IPS-18c (cell line): ENCODE results near the gene TMEM45A.
A peak's percentile ranks its signal among the peaks of the same experiment; 100 is the strongest.
"Not testable (repeated sequence)": the region's sequence is repeated elsewhere in the genome, so short reads cannot be mapped to it uniquely, and the experiment has no call there.

Experiments
- H3K4me3 ChIP-seq: 2 replicates; pipeline ENCODE4 v1.7.0; 2013; ENCODE audit warnings: low read depth, mild to moderate bottlenecking, low read length, moderate library complexity; ENCODE audit not compliant: insufficient read depth
- H3K9me3 ChIP-seq: one replicate; pipeline ENCODE4 v1.6.1; 2013; ENCODE audit warnings: mild to moderate bottlenecking, low read length, moderate library complexity; ENCODE audit not compliant: control insufficient read depth, insufficient read depth

TMEM45A gene, protein sequence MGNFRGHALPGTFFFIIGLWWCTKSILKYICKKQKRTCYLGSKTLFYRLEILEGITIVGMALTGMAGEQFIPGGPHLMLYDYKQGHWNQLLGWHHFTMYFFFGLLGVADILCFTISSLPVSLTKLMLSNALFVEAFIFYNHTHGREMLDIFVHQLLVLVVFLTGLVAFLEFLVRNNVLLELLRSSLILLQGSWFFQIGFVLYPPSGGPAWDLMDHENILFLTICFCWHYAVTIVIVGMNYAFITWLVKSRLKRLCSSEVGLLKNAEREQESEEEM

GRCh38 chr3:100492059-100493006 is at the start of gene TMEM45A:
TSS of gene TMEM45A (plus strand) at chr3:100492619. CDS start at chr3:100555212, 62,593 bp downstream.
- H3K9me3 ChIP-seq = no peaks in the 10 kb centered on the region
- H3K4me3 ChIP-seq = peak within 1 kb of the TSS; percentile 70; the same call in 1 of the 2 replicates

DNA sequence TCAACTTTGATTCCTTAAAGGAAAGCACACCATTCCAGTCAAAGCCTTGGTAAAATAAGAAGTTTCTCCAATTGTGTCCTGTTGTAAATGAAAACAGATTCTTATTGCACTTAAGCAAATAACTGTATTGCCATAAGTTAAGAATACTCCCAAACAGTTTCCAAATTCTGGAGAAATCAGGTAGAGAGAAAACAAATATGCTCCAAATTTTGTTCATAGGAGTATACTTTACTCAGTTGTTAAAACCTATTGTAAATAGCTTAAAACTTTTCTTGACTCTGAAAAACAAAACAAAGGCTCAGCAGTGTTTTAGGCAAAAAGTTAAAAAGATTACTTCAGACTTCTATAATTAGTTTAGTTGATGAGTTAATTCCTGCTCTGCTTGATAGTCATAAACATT is 48.7 kb upstream of the TMEM45A start:
- Histone ChIP-seq H3K9me3 (peaks cover 4% of the 10 kb centered on the region), H3K4me3 (no peak overlapping the region)

DNA sequence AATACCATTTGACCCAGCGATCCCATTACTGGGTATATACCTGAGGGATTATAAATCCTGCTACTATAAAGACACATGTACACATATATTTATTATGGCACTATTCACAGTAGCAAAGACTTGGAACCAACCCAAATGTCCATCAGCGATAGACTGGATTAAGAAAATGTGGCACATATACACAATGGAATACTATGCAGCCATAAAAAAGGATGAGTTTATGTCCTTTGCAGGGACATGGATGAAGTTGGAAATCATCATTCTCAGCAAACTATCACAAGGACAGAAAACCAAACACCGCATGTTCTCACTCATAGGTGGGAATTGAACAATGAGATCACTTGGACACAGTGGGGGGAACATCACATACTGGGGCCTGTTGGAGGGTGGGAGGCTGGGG is 45.4 kb upstream of the TMEM45A start:
- not testable (repeated sequence) for H3K9me3 ChIP-seq, H3K4me3 ChIP-seq

DNA sequence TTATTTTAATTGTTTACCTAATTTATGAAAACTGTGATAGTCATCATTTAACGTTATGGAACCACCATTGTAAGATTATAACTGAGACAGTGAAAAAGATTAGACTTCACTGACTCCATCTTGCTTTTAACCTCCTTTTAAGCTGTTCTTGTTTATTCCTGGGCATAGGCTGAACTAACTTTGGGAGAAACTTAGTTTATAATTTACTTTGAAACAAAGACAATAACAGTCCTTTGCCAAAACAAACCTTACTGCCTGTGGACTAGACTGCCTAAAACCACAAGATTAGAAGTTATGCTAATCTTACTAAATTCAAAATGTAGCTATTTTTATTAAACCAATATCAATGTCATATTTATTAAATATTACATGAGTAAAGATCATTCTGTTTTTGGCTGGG is 44.3 kb upstream of the TMEM45A start:
- Histone ChIP-seq H3K4me3 (no peak overlapping the region), H3K9me3 (peaks cover 4% of the 10 kb centered on the region)

GRCh38 chr3:100449214-100449613 is 43.2 kb upstream of the TMEM45A start:
- H3K4me3 ChIP-seq = no peak overlapping the region
- peaks cover 4% of the 10 kb centered on the region for H3K9me3 ChIP-seq

DNA sequence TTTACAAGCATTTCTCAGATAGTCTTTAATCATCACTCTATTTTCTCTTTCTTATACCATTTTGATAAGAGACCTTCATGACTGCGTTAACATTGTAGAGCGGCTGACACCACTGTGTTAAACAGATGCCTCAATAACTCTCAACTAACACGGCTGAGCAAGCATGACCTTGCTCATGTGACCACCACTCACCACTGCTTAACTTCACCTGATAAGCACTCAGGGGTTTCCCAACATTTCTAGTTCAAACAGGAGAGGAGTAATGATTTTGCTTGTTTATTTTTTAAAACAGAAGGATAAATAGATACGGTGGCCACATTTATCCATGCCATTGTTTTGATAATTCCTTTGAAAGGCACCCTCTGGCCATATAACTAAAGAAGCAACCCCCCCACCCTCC is 37.7 kb upstream of the TMEM45A start:
- H3K4me3 ChIP-seq = no peak overlapping the region
- H3K9me3 ChIP-seq = peaks cover 5% of the 10 kb centered on the region

DNA sequence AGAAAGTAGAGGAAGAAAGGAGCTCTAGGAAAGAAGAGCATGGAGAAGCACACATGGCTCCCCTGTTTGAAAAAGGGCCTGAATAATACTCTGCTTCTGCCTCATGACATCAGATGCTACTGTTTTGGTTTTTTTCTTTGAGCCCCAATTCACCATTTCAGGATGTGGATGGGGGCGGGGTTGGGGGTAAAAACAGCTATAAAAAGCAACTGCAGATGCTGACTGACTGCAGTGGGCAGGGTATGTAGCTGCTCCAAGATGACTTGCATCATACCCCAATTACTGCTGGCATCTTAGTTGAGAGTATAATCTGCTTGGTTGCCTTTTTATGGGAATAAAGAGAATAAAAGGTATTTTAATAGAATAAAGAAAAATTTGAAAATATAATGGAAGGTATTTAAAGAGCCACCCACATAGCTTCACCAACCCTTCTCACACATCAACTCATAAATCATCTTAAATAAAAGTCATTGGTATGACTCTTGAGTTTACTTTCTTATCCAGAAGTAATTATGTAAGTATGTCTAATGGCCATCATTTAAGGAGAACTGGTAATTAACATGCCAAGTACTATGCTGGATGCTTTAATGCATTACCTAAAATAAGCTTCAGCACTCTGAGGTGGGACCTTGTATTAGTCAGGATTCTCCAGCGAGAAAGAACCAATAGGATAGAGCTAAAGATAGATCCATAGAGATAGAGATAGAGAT is 36.4 kb upstream of the TMEM45A start:
- no peak overlapping the region for H3K4me3 ChIP-seq
- H3K9me3 ChIP-seq = peaks cover 5% of the 10 kb centered on the region

DNA sequence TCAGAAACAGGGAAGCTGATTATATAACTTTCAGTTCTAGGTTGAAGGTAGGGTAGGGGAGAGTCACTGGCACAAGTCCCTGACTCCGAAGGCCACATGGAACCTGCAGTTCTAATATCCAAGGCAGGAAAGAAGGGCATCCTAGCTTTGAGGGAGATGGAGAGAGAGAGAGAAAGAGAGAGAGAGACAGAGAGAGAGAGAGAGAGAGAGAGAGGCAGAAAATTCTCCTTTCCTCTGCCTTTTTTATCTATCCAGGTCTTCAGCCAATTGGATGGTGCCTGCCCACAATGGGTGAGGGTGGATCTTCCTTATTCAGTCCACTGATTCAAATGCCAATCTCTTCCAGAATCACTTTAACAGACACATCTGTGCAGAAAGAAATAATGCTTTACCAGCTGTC is 35.7 kb upstream of the TMEM45A start:
- no peak overlapping the region for H3K4me3 ChIP-seq
- H3K9me3 ChIP-seq = peaks cover 5% of the 10 kb centered on the region

GRCh38 chr3:100457811-100458210 is 34.6 kb upstream of the TMEM45A start:
- H3K4me3 ChIP-seq = no peak overlapping the region
- peaks cover 5% of the 10 kb centered on the region for H3K9me3 ChIP-seq

DNA sequence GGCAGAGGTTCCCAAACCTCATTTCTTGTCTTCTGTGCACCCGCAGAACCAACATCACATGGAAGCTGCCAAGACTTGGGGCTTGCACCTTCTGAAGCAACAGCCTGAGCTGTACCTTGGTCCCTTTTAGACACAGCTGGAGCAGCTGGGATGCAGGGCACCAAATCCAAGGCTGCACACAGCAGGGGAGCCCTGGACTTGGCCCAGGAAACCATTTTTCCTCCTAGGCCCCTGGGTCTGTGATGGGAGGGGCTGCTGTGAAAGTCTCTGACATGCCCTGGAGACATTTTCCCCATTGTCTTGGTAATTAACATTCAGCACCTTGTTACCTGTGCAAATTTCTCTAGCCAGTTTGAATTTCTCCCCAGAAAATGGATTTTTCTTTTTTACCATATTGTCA is 33.6 kb upstream of the TMEM45A start:
- Histone ChIP-seq H3K9me3 (peaks cover 5% of the 10 kb centered on the region), H3K4me3 (no peak overlapping the region)

GRCh38 chr3:100463002-100463401 is 29.4 kb upstream of the TMEM45A start:
- peaks cover 5% of the 10 kb centered on the region for H3K9me3 ChIP-seq
- no peak overlapping the region for H3K4me3 ChIP-seq

DNA sequence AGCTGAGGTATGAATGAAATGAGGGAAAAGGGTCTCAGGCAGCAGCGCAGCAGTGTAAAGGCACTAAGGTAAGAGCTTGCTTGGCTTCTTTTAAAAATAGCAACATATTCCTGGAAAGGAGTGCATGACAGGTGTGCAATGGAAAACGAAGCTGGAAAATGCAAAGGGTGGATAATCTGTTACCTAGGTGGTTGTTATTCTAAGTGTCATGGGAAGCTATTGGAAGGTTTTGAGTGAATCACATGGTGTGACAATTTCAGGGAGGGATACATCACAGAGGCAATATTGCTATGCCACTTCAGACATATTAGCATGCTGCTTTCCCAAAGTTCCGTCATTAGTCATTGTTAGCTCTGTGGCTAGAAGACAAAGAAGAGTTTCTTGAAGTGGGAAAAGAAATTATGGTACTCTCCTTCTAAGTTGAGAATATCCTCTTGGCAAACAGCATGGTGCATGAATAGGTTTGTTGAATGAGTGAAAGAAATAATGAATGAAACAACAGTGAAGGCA is 28.7 kb upstream of the TMEM45A start:
- peaks cover 1% of the 10 kb centered on the region for H3K9me3 ChIP-seq
- H3K4me3 ChIP-seq = no peak overlapping the region

- H3K4me3 ChIP-seq = no peak overlapping the region
Measured at GRCh38 chr3:100465892-100466777, 26.3 kb upstream of the TMEM45A start.

GRCh38 chr3:100467133-100467532 is 25.3 kb upstream of the TMEM45A start:
- Histone ChIP-seq H3K9me3 (peaks cover 4% of the 10 kb centered on the region), H3K4me3 (no peak overlapping the region)

More at GRCh38 chr3:100465892-100466777, 26.3 kb upstream of the TMEM45A start:
- H3K9me3 ChIP-seq = peaks cover 4% of the 10 kb centered on the region

DNA sequence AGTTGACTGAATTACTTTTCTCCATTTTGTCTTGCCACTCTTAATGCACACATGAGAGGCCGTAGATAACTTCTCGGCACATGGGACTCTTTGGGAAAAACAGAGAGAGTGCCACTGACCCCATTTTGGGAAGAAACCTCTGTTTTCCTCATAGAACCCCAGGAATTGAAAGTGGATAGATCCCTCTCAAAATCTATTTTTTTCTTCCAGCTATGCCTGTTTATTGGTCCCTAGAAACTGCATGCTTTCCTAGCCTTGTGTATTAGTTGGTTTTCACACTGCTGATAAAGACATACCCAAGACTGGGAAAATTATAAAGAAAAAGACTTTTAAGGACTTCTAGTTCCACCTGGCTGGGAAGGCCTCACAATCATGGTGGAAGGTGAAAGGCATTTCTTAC is 23.7 kb upstream of the TMEM45A start:
- no peak overlapping the region for H3K4me3 ChIP-seq

DNA sequence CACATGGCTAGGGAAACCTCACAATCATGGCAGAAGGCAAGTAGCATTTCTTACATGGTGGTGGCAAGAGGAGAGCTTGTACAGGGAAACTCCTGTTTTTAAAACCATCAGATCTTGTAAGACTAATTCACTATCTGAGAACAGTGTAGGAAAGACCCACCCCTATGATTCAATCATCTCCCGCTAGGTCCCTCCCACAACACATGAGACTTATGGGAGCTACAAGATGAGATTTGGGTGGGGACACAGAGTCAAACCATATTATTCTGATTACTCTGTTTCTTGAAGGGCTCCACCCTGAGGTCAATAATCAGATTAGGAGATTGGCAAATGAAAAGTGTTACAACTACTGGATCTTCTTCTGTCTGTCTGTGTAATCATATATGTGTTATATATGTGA is 21.5 kb upstream of the TMEM45A start:
- no peak overlapping the region for H3K4me3 ChIP-seq
- peaks cover 4% of the 10 kb centered on the region for H3K9me3 ChIP-seq

More for the DNA sequence above, 23.7 kb upstream of the TMEM45A start:
- H3K9me3 ChIP-seq = peaks cover 4% of the 10 kb centered on the region
